GM21360 (cell line): Measurements from ENCODE around the gene ZSCAN5A.
"Not testable (repeated sequence)": the region's sequence is repeated elsewhere in the genome, so short reads cannot be mapped to it uniquely, and the experiment has no call there.

Experiments
- ATAC-seq: cut with Tn5 transposase; IDR thresholded peaks from one replicate; pipeline ENCODE4 v1.9.1; 2021; ENCODE audit warnings: mild to moderate bottlenecking, moderate library complexity; ENCODE audit not compliant: unreplicated experiment

Gene ZSCAN5A, protein sequence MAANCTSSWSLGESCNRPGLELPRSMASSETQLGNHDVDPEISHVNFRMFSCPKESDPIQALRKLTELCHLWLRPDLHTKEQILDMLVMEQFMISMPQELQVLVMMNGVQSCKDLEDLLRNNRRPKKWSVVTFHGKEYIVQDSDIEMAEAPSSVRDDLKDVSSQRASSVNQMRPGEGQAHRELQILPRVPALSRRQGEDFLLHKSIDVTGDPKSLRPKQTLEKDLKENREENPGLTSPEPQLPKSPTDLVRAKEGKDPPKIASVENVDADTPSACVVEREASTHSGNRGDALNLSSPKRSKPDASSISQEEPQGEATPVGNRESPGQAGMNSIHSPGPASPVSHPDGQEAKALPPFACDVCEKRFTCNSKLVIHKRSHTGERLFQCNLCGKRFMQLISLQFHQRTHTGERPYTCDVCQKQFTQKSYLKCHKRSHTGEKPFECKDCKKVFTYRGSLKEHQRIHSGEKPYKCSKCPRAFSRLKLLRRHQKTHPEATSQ

DNA sequence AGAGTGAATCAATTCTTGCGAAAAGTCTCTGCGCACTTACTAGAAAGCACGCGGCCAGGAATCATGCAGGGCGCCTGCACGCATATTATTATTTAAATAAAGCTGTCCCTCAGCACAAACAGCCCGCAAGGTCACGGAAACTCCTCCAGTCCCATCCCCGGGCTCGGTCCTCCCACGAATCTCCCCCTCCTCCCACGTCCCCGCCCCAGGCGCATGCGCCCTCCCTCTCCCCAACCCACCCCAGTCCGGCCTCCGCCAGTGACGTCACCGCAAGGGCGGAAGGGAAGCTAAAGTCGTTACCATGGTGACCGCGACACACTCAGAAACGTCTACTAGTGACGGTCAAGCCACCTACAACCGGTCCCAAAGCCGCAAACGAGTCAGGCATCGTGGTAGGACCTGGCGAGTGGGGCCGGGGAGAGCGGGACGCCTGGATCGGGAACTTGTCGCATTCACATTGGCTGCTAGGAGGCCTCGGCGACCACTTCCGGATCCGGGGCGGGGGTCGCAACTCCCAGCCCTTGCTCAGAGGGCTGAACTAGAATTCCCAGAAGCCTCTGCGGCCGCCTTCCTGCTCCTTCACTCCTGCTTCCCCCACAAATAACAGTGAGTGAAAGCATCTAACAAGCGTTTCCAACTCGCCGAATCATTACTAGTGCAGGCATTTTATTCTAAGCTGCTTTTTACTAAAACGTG, at the start of gene ZSCAN5A:
ZSCAN5A (minus strand) TSS at position 459 of the 696 bp plus-strand sequence. CDS start 89,793 bp downstream, outside the sequence.
- peak; percentile 70 for ATAC-seq

DNA sequence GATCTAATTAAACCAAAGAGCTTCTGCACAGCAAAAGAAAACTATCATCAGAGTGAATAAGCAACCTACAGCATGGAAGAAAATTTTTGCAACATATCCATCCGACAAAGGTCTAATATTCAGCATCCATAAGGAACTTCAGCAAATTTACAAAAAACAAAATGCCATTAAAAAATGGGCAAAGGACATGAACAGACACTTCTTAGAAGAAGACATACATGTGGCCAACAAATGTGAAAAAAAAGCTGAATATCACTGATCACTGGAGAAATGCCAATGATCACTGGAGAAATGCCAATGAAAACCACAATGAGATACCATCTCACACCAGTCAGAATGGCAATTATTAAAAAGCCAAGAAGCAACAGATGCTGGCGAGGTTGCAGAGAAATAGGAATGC, 46.2 kb upstream of the ZSCAN5A start:
- no peak for ATAC-seq

DNA sequence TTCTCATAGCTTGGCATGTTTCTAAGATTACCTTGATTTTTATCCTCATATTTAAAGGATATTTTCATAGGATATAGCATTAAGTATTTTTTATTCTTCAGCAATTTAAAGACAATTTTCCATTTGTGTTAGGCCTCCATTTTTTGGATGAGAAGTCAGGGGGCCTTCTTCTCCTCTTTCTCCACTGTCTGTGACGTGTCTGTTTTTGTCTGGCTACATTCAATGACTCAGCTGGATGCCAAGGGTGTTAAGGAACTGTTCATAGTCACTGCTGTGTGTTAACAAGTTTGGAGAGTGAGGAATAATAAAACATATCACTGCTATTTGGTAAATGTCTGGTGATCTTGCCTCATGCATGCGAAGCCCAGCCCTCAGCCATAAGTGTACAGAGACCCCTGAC, 42.3 kb upstream of the ZSCAN5A start:
- no peak for ATAC-seq

DNA sequence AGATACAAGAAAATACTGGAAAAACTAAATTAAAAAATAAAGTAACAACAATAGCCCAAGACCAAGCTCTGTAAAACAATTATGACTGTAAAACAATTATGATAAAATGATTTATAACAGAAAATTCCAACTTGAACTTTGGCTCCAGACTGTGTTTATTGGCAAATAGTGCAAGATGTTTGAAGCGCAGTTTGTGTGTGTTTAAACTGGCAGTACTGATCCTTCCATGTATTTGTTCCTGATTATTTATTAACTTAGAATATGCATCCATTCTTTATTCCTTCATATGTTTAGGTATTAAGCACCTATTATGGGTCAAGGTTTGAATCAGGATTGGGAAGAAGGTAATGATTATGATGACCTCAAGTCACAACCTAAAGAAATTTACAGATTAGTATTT, 40.9 kb upstream of the ZSCAN5A start:
- ATAC-seq, result no peak

DNA sequence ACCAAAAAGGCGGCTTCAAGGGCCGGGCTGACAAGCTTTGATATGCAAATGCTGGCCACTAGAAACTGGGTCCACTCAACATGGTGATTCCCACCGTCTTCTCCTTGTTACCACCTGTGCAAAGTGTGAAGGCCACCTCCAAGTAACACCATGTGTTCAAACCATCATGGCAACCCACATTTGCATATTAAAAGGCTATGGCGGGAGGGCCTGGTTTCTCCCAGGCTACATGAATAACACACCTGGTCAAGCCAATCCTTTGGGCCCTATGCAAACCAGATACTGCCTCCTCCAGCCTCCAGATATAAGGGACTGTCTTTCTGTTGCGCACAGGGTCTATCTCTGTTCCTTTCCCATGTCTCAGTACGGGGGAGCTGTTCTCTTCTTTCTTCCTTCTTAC, 36.6 kb upstream of the ZSCAN5A start:
- no peak for ATAC-seq

DNA sequence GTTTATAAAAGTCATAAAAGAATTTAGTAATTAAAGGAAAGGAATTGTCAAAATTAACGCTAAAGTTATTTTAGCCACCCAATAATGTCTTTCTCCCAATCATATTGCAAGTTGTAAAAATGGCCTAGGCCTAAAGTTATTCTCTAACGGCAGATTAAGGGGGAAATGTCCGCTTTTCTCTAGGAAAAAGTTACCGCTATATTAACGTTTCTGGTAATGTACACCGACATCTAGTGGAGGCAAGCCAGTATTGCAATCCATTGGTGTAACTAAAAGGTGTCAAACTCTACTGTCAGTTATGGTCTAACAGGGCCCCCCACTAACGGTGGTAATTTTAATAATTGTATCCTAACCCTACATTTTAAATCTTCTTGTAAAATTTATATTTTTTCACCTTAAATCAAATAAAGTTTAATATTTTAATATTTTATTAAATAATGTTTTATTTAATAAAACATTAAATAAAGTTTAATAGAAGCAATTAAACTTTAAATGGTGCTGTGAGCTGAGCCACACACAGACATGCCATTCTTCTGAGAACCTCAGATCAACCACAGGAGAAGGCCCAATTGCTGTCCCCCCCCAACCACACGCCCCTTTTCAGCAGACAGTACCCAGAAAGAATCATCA, 35.9 kb upstream of the ZSCAN5A start:
- no peak for ATAC-seq

DNA sequence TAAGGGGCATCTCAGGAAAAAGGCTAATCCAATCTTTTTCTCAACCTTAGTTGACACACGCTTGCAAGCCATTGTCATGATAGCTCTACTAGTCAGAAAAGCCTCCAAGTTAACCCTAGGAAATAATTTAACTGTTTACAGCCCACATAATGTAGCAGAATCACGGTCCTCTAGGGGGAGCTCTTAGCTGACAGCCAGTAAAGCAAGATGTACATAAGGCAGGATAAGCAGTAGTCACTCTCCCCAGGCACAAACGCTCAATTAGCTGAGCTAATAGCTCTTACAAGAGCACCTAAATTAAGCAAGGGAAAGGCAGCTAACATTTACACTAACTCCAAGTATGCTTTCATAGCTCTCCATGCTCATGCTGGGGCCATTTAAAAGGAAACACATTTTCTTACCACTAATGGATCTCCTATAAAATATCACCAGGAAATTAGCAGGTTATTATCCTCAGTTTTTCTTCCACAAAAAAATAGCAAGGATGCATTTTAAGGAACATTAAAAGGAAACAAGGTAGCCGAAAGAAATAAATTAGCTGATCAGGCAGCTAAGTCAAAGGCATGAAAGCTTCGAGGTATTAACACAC, 33.7 kb upstream of the ZSCAN5A start:
- ATAC-seq, result no peak

DNA sequence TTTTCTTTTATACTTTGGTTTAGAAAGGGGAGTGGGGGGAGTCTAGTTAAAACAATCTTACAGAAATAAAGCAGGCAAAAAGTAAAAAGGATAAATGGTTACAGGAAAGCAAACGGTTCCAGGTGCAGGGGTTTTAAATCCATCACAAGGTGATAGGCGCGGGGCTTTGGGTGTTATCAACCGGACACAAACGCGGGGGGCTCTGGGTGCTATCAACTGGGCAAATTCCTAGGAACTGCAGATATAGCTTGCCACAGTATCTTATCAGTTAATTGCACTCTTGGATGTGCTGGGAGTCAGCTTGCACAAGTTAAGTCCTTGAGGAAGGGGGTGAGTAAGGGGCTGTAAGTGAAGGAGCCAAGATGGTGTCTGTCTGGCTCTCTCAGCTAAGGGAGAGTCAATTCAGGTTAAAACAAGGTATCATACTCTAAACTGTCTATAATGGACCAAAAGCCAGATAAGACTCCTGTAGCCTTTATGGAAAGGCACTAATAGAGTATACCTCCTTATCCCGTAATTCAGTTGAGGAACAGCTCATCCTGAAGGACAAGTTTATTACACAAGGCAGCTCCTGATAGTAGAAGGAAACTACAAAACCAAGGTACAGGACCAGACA, 32.6 kb upstream of the ZSCAN5A start:
- no peak for ATAC-seq

DNA sequence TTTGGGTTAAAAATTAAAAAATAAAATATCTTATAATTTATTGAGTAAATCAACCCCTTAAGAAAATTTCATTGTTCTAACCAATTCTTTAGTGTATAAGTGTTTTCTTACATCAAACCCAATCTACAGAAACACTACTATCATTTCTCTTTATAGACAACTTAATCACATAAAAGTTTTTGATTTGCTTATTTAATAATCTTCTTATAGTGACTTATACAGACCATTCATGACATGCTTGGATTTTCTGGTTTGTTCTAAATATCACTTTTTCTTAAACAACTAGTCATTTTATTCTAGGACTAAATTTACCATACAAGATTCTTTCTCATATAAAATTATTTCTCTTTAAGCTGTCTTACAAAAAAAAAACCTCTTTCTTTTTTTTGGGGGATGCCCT, 27.3 kb upstream of the ZSCAN5A start:
- no peak for ATAC-seq

DNA sequence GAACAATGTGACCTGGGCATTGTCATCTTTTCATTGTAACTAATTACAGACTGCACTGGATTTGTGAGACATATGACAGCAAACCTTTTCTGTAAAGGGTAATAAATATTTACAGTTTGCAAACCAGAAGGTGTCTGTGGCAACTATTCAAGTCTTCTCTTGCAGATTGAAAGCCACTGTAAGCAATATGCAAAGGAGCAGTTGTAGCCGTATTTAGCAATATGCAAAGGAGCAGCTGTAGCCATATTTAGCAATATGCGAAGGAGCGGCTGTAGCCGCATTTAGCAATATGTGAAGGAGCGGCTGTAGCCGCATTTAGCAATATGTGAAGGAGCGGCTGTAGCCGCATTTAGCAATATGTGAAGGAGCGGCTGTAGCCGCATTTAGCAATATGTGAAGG, 24.4 kb upstream of the ZSCAN5A start:
- not testable (repeated sequence) for ATAC-seq

DNA sequence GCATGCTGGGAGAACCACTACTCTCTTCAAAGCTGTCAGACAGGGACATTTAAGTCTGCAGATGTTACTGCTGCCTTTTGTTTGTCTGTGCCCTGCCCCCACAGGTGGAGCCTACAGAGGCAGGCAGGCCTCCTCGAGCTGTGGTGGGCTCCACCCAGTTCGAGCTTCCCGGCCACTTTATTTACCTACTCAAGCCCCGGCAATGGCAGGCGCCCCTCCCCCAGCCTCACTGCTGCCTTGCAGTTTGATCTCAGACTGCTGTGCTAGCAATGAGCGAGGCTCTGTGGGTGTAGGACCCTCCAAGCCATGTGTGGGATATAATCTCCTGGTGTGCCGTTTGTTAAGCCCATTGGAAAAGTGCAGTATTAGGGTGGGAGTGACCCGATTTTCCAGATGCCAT, 22.4 kb upstream of the ZSCAN5A start:
- not testable (repeated sequence) for ATAC-seq

DNA sequence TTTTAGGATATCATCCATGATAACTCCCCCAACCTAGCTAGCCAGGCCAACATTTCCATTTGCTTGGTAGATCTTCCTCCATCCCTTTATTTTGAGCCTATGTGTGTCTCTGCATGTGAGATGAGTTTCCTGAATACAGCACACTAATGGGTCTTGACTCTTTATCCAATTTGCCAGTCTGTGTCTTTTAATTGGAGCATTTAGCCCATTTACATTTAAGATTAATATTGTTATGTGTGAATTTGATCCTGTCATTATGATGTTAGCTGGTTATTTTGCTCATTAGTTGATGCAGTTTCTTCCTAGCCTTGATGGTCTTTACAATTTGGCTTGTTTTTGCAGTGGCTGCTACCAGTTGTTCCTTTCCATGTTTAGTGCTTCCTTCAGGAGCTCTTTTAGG, 20.7 kb upstream of the ZSCAN5A start:
- not testable (repeated sequence) for ATAC-seq

DNA sequence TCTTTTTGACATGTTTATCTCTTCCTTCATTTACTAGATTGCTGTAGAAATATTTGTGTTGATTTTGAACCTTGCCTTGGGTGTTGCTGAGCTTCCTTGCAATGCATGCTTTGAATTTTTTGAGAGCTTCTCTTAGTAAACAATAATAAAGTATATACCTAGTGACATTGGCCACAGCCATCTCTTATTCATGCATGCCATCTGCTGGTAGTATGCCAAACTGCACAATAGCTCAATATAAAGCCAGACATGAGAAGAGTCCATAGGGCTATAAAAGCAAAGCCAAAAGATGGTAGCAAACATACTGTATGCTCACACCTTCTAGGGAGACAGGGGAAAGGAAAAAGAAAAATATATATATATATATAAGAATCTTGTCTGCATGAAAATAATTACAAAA, 18.9 kb upstream of the ZSCAN5A start:
- no peak for ATAC-seq

DNA sequence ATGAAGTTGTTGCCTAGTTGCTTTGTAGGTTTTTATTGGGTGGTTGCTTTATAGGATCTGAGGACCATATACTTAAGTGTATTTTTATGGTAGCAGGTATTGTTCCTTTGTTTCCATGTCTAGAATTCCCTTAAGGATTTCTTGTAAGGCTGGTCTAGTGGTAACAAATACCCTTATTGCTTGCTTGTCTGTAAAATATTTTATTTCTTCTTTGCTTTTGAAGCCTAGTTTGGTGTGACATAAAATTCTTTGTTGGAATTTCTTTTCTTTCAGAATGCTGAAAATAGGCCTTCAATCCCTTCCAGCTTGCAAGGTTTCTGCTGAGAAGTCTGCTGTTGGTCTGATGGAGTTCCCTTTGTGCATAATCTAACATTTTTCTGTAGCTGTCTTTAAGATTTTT, 18.1 kb upstream of the ZSCAN5A start:
- ATAC-seq, result no peak

DNA sequence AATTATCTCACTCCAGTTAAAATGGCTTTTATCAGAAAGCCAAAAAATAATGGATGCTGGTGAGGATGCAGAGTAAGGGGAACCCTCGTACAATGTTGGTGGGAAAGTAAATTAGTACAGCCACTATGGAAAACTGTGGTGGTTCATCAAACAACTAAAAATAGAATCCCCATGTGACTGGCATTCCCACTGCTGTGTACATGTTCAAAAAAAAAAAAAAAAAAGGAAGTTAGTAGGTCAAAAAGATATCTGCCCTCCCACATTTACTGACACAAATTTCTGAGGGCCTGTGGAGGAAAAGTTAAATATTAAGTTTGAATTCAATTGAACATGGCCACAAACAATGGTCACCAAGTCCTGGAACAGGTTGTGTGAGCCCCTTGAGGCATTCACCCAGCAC, 9.8 kb upstream of the ZSCAN5A start:
- ATAC-seq, result no peak

DNA sequence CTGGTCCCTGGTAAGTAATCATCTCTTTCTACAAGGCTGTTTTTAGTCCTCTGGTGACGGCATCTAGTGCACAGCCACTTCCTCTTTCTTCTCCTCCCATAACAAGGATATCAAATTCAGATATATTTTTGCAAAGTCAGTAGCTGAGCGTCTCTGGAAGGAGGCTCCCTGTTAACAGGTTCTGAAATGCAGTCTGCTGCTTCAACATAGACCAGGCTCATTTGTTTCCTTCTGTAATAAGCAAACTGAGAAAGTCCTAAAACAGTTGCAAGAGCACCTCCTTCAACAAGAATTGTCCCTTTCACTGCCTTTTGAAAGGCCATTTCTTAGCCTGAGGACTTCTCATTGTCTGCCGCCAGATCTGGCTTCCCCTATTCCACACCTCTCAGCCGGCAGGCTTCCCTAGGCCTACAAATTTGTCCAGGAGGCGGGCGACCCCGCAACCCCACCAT, 7.4 kb upstream of the ZSCAN5A start:
- ATAC-seq, result no peak

DNA sequence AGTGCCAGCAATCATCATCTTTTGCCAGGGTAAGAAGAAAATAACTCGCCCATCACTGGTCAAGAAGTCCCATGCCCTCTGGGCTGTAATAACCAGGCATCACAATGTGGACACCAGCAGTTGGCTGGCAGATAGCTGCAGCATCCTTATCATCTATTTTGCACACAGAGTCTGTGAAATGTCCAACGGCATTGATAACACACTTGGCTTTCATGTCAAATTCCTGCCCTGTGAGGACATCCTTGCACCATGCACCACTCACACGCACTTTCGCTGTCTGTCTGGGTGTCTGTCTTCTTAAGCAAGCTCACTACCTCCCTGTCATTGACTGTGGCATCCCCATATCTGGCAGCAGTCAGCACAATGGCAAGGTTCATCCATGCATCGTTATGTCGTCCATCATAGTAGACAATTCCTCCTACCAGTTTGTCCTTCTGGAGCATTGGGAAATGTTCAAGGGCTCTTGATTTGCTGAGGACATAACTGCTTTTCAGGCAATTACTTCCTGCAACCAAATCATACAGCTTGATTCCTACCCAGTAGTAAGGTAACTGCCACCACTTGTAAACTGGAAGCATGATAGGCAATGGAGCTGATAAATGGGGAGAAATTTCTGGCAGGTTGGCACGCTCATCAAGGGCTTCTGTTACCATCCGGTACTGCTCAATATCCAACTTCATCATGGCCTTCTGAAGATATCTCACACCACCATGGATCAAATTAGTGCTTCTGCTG, 6.8 kb upstream of the ZSCAN5A start:
- ATAC-seq, result no peak

DNA sequence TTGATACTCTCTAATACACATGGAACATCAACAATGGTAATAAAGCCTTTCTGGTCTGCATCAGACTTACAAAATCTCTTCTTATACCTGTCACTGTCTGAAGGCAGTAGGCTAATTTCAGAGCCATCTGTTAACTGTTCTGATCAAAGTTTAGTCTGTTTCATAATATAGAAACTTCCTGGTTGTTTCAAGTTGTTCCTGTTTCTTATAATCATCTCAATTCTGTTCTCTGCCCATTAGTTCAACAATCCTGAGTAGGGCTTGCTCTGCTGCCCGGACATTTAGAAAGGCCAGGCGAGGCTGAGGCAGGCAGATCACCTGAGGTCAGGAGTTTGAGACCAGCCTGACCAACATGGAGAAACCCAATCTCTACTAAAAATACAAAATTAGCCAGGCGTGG, 5.4 kb upstream of the ZSCAN5A start:
- no peak for ATAC-seq

DNA sequence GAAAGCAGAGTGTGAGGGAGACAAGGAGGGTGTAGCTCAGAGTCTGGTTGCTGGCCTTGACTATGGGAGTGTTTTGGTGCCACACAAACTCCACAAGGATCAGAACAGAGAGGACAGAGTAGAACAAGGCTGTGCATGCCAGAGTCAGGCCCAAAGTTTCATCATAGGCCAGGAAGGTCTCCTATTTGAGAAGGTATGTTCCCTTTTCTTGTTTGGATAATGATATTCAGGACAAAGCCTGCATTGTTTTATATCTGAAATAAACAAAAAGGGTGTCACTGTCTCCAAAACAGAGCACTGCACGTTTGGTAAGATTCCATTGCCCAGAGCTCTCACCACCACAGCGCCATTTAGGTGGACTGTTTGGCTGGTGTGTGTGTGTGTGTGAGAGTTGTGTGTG, 3.1 kb upstream of the ZSCAN5A start:
- no peak for ATAC-seq

DNA sequence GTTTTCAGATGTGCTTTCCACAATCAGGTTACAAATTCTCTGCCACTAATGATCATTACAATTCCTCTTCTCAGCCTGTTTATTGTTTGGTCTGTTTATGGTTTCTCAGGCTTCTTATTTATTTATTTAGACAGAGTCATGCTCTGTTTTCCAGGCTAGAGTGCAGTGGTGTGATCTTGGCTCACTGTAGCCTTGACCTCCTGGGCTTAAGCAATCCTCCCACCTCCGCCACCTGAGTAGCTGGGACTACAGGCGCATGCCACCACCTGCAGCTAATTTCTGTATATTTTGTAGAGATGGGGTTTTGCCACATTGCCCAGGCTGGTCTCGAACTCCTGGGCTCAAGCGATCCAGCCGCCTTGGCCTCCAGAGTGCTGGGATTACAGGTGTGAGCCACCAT, 2.1 kb upstream of the ZSCAN5A start:
- no peak for ATAC-seq
